Prostate gland (tissue), 2 donors: ENCODE data around the gene RAPGEF4. TPM values are rescaled to one million over a fixed set of nuclear protein-coding genes. Genes with fewer than 3 reads are reported as not detected.

Experiments used
- DNase-seq: peaks from one replicate; pipeline ENCODE4 v3.0.0-alpha.2; 2019; ENCODE audit warnings: low spot score
- H3K27ac ChIP-seq, 2 donors: fragments of 200-600 bp; sonication (generic); 2 replicates each; pipeline ENCODE4 v1.5.1; 2017 to 2019
- H3K27me3 ChIP-seq: fragments of 200-600 bp; sonication (generic); replicated peaks from 2 replicates; pipeline ENCODE4 v1.5.1; 2019; ENCODE audit not compliant: insufficient read depth
- H3K36me3 ChIP-seq, 2 donors: fragments of 200-600 bp; sonication (generic); 1 replicate in 1 of 2; 2 replicates in 1 of 2; pipeline versions ENCODE4 v1.5.1 to v1.8.1; 2017 to 2019
- H3K4me1 ChIP-seq: fragments of 200-600 bp; sonication (generic); replicated peaks from 2 replicates; pipeline ENCODE4 v1.5.1; 2019
- H3K4me3 ChIP-seq, 2 donors: fragments of 200-600 bp; sonication (generic); 2 replicates each; pipeline ENCODE4 v1.5.1; 2017 to 2019
- H3K9me3 ChIP-seq: fragments of 200-600 bp; sonication (generic); 2 replicates; pipeline ENCODE4 v1.5.1; 2017
- CTCF ChIP-seq, 4 experiments: fragments of 200-600 bp in 2 of 4; fragments of 450-650 bp in 2 of 4; sonication (generic) in 2 of 4; IDR thresholded peaks; 1 replicate in 3 of 4; 2 replicates in 1 of 4; pipeline ENCODE4 v1.5.1; 2016 to 2019; ENCODE audit warnings: antibody characterized with exemption in 4 of 4, mild to moderate bottlenecking in 2 of 4, moderate library complexity in 2 of 4
- POLR2A ChIP-seq: fragments of 450-650 bp; IDR thresholded peaks from one replicate; pipeline ENCODE4 v1.6.1; 2016; ENCODE audit warnings: antibody characterized with exemption, mild to moderate bottlenecking
- POLR2AphosphoS5 ChIP-seq: sonication (generic); formaldehyde crosslinking; IDR thresholded peaks from one replicate; pipeline ENCODE4 v1.6.1; 2017; ENCODE audit warnings: antibody characterized with exemption
- WGBS: methylation state at CpG from one replicate; pipeline ENCODE4 v1.1.5; 2018; 5-methylcytosine and 5-hydroxymethylcytosine counted together
- intact Hi-C: fragments of 100-400 bp; cut with DNase I; formaldehyde crosslinking; loops from one replicate; pipeline ENCODE4 v1.14.2; 2022
- total RNA-seq, 2 donors: library from RNA; depleted of rRNA; stranded (reverse); fragments of >200 nt; gene quantifications; one replicate each; pipeline ENCODE4 v1.1.0, GENCODE V29; 2016

Gene RAPGEF4
- total RNA-seq, 2 donors from 2014 or later, result 7.3 to 31.0 TPM

- WGBS, result 87% methylated on average over 3 of the region's 3 CpGs
Observed at GRCh38 chr2:172964511-172965139, 229.0 kb downstream of the RAPGEF4 start.

GRCh38 chr2:172965433-172966212 is 230.0 kb downstream of the RAPGEF4 start:
- H3K4me1 ChIP-seq, result no peaks in the 10 kb centered on the region
- TF ChIP-seq POLR2AphosphoS5, result no peak
- no peak for TF ChIP-seq CTCF (IDR thresholded peaks at IDR 0.05)
- no peak for TF ChIP-seq POLR2A
- WGBS, result 74% methylated on average over 8 of the region's 8 CpGs
- H3K27me3 ChIP-seq, result no peaks in the 10 kb centered on the region
- no peak overlapping the region for H3K4me3 ChIP-seq
- intact Hi-C loops, result no loop called here
- no peak overlapping the region for H3K27ac ChIP-seq
- no peaks in the 10 kb centered on the region for H3K36me3 ChIP-seq
- no peaks in the 10 kb centered on the region for H3K9me3 ChIP-seq
- no peak for DNase-seq

More at GRCh38 chr2:172964511-172965139, 229.0 kb downstream of the RAPGEF4 start:
- no peak overlapping the region for H3K27ac ChIP-seq
- intact Hi-C loops, result no loop called here
- H3K4me1 ChIP-seq, result no peaks in the 10 kb centered on the region
- H3K36me3 ChIP-seq, result no peaks in the 10 kb centered on the region
- no peak for DNase-seq
- H3K27me3 ChIP-seq, result no peaks in the 10 kb centered on the region
- no peaks in the 10 kb centered on the region for H3K9me3 ChIP-seq
- TF ChIP-seq CTCF (IDR thresholded peaks at IDR 0.05) (no peak), POLR2A (no peak), POLR2AphosphoS5 (no peak)
- H3K4me3 ChIP-seq, result no peak overlapping the region

- H3K36me3 ChIP-seq, result no peaks in the 10 kb centered on the region
- intact Hi-C loops, result no loop called here
- no peak overlapping the region for H3K27ac ChIP-seq
- DNase-seq, result no peak
- no peak overlapping the region for H3K4me3 ChIP-seq
- TF ChIP-seq POLR2AphosphoS5, result no peak
- no peaks in the 10 kb centered on the region for H3K9me3 ChIP-seq
- no peaks in the 10 kb centered on the region for H3K27me3 ChIP-seq
- 83% methylated on average over 16 of the region's 16 CpGs for WGBS
- no peaks in the 10 kb centered on the region for H3K4me1 ChIP-seq
Observed at GRCh38 chr2:172967036-172967982, 231.7 kb downstream of the RAPGEF4 start.

- H3K27me3 ChIP-seq, result no peaks in the 10 kb centered on the region
- H3K36me3 ChIP-seq, result no peaks in the 10 kb centered on the region
- TF ChIP-seq POLR2AphosphoS5 (no peak), POLR2A (no peak), CTCF (IDR thresholded peaks at IDR 0.05) (no peak)
- intact Hi-C loops, result no loop called here
- H3K4me1 ChIP-seq, result no peaks in the 10 kb centered on the region
- DNase-seq, result no peak
- WGBS, result 45% methylated on average over 6 of the region's 7 CpGs
- H3K4me3 ChIP-seq, result no peak overlapping the region
- no peaks in the 10 kb centered on the region for H3K9me3 ChIP-seq
- H3K27ac ChIP-seq, result no peak overlapping the region
Observed at GRCh38 chr2:172968061-172968469, 232.4 kb downstream of the RAPGEF4 start.

- no peak overlapping the region for H3K27ac ChIP-seq
- no peaks in the 10 kb centered on the region for H3K27me3 ChIP-seq
- TF ChIP-seq POLR2AphosphoS5 (no peak), POLR2A (no peak), CTCF (IDR thresholded peaks at IDR 0.05) (no peak)
- no peaks in the 10 kb centered on the region for H3K9me3 ChIP-seq
- intact Hi-C loops, result no loop called here
- WGBS, result 93% methylated on average over 1 of the region's 1 CpG
- H3K4me3 ChIP-seq, result no peak overlapping the region
- no peak for DNase-seq
- H3K36me3 ChIP-seq, result no peaks in the 10 kb centered on the region
- H3K4me1 ChIP-seq, result no peaks in the 10 kb centered on the region
Observed at GRCh38 chr2:172969166-172969565, 233.5 kb downstream of the RAPGEF4 start.
